VCaP (cell line): ENCODE data around the gene DDX10.

Source experiments
- H3K27ac ChIP-seq: fragments of 450-650 bp; 2 replicates; pipeline ENCODE4 v1.5.1; 2017
- TF ChIP-seq, protein P1 (sequence below): fragments of 450-650 bp; conservative IDR thresholded peaks from 2 replicates; pipeline ENCODE4 v1.5.1; 2017; ENCODE audit warnings: mild to moderate bottlenecking, moderate library complexity

Gene DDX10

GRCh38 chr11:108781946-108782345 is 117.1 kb downstream of the DDX10 start:
- H3K27ac ChIP-seq, result no peak overlapping the region
- TF ChIP-seq, protein P1, sequence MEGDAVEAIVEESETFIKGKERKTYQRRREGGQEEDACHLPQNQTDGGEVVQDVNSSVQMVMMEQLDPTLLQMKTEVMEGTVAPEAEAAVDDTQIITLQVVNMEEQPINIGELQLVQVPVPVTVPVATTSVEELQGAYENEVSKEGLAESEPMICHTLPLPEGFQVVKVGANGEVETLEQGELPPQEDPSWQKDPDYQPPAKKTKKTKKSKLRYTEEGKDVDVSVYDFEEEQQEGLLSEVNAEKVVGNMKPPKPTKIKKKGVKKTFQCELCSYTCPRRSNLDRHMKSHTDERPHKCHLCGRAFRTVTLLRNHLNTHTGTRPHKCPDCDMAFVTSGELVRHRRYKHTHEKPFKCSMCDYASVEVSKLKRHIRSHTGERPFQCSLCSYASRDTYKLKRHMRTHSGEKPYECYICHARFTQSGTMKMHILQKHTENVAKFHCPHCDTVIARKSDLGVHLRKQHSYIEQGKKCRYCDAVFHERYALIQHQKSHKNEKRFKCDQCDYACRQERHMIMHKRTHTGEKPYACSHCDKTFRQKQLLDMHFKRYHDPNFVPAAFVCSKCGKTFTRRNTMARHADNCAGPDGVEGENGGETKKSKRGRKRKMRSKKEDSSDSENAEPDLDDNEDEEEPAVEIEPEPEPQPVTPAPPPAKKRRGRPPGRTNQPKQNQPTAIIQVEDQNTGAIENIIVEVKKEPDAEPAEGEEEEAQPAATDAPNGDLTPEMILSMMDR, result no peak

DNA sequence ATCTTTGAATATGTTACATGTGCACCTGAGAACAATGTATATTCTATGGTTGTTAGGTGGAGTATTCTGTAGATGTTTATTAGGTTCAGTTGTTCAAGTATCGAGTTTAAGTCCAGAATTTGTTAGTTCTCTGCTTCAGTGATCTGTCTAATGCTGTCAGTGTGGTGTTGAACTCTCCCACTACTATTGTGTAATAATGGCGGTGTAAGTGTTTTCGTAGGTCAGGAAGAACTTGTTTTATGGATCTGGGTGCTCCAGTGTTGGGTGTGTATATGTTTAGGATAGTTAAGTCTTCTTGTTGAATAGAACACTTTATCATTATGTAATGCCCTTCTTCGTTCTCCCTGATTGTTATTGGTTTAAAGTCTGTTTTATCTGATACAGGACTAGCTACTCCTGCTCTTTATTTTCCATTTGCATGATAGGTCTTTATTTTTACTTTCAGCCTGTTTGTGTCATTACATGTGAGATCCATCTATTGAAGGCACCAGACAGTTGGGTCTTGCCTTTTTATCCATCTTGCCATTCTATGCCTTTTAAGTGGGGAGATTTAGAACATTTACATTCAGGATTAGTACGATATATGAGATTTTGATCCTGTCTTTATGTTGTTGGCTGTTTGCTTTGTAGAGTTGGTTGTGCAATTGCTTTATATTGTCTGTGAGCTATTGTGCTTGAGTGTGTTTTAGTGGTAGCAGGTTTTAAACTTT is 121.6 kb downstream of the DDX10 start:
- H3K27ac ChIP-seq, result no peak overlapping the region
- TF ChIP-seq, protein P1, result no peak

GRCh38 chr11:108787105-108787504 is 122.2 kb downstream of the DDX10 start:
- no peak overlapping the region for H3K27ac ChIP-seq
- TF ChIP-seq, protein P1, result no peak

GRCh38 chr11:108788565-108789199 is 123.8 kb downstream of the DDX10 start:
- no peak overlapping the region for H3K27ac ChIP-seq
- TF ChIP-seq, protein P1, result peak; percentile 31

- no peak overlapping the region for H3K27ac ChIP-seq
- TF ChIP-seq, protein P1, result no peak
Observed at GRCh38 chr11:108790501-108791299, 125.8 kb downstream of the DDX10 start.

DNA sequence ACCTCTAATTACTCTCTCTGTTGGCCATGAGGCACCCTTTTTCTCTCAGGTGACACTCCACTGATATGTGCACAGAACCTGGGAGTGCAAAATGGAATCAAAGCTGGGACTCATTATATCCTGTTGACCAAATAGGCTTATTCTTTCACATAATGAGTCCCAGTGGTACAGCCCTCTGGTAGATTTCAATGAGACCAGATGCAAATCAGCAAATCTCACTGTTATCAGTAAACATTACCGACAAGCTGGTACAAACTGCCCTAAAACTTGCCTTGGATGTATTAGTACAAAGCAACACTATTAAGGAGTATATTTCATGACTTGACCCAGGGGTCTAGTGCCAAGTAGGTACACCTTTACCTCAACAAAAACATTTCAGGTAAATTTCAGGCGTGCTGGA is 128.3 kb downstream of the DDX10 start:
- H3K27ac ChIP-seq, result no peak overlapping the region
- TF ChIP-seq, protein P1, result no peak

DNA sequence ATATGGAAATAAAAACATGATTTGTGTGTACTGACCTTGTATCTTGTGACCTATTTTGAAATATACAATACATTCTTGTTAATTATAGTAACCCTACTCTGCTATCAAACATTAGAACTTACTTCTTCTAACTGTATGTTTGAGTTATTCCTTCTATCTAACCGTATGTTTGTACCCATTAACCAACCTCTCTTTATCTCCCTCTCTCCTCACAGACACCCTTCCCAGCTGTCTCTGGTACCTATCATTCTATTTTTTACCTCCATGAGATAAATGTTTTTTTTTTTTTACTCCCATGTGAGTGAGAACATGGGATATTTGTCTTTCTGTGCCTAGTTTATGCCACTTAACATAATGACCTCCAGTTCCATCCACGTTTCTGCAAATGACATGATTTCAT is 128.7 kb downstream of the DDX10 start:
- H3K27ac ChIP-seq, result no peak overlapping the region
- TF ChIP-seq, protein P1, result no peak
